HG02938 (cell line): ENCODE measurements around the gene PHPT1.
A peak's percentile ranks its signal among the peaks of the same experiment; 100 is the strongest.
"Not testable (repeated sequence)": the region's sequence is repeated elsewhere in the genome, so short reads cannot be mapped to it uniquely, and the experiment has no call there.

Experiments
- ATAC-seq: cut with Tn5 transposase; IDR thresholded peaks from one replicate; pipeline ENCODE4 v1.9.1; 2021; ENCODE audit warnings: mild to moderate bottlenecking, moderate library complexity; ENCODE audit not compliant: unreplicated experiment

The PHPT1 gene

DNA sequence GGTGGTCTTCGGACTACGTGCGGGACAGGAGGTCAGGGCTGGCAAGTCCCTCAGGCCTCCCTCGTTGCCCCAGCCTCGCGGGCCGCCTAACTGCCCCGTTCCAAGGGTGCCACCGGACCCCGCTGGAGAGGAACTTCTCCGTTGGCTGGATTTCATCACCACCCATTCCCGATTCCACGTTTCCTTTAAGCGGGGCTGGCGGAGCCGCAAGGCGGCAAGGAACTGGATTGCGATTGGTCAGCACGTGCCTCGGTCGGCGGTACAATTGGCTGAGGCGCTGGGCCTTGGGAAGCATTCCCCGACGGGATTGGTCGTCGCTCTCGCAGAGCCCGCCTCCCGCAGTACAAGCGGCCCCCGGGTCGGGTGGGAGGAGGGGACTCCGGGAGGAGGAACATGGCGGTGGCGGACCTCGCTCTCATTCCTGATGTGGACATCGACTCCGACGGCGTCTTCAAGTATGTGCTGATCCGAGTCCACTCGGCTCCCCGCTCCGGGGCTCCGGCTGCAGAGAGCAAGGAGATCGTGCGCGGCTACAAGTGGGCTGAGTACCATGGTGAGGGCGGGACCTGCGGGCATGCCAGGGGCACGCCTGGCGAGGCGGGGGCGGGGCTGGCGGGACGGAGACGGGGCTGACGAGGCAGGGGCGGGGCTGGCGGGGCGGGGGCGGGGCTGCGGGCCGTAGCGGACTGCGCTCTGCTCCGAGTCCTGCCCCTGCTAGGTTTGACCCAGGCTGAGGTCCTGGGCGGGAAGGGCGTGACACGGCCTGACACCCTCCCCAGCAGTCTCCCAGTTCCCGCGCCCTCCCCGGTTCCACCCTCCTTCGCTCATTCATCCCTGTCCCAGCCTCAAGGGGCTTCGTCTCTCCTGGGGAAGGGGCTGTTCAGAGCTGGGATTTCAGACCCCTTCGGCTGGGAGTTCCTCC, at the start of gene PHPT1:
Gene PHPT1, plus strand, starts transcription at position 372 of the 922 bp plus-strand sequence. Its CDS starts 22 bp downstream, at position 394.
- ATAC-seq = peak; percentile 70

DNA sequence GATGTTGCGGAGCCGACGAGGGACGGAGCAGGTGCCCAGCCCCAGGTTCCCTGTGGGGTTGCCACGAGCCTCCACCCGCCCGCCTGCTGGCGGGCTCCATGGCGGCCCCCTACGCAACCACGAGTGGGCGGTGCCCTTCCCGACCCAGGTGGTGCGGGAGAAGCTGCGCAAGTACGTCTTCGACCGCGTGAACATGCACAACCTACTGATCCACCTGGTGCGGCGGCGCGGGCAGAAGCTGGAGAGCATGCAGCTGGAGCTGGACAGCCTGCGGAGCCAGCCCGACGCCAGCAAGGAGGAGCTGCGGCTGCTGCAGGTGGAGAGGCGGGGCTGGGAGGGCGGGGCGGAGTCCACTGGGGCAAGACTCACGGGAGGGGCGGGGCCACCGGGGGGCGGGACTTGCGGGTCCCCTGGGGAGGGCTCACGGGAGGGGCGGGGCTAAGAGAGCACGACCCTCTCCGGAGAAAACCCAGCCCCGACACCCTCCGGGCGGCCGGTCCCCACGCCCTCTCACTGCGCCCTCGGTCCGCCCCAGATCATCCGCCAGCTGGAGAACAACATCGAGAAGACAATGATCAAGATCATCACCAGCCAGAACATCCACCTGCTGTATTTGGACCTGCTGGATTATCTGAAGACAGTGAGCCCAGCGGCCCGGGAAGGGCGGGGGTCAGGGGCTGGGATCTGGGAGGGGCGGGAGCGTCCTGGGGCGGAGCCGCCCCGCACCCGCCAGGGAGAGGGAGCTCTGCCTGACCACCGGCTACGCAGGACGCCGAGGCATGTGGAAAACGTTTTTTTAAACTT, 49.2 kb upstream of the PHPT1 start:
- ATAC-seq = no peak

DNA sequence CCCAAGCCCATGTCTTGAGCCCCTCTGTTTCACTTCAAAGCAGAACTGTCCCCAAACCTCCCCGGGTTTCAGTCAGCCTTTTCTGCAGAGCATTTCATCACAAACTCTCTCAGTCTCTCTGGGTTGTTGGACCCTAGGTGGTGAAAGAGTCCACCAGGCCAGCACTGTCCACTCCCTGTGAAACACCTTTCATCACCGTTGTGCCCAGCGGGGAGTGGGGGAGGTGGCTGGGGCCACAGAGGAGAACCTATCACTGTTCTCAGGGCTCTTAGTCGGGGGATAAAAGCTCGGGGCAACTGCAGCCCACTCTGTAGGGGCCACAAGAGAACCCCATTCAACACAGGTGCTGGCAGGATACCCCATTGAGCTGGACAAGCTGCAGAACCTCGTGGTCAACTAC, 46.9 kb upstream of the PHPT1 start:
- no peak for ATAC-seq

DNA sequence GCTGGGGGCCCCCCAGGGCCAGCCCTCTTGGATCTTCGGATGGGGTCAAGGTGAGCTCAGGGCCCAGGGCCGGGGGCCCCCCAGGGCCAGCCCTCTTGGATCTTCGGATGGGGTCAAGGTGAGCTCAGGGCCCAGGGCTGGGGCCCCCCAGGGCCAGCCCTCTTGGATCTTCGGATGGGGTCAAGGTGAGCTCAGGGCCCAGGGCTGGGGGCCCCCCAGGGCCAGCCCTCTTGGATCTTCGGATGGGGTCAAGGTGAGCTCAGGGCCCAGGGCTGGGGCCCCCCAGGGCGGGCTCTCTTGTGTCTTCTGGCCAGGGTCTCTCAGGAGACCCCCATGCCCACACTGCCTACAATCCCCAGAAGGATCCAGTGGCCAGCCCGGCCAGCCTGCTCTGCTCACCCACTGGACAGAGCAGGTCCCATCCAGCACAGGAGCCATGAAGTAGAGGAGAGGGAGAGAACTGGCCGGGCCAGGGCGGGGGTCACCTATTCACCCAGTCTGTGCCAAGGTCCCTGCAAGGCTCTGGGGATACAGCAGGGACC, 46.1 kb upstream of the PHPT1 start:
- ATAC-seq = not testable (repeated sequence)

DNA sequence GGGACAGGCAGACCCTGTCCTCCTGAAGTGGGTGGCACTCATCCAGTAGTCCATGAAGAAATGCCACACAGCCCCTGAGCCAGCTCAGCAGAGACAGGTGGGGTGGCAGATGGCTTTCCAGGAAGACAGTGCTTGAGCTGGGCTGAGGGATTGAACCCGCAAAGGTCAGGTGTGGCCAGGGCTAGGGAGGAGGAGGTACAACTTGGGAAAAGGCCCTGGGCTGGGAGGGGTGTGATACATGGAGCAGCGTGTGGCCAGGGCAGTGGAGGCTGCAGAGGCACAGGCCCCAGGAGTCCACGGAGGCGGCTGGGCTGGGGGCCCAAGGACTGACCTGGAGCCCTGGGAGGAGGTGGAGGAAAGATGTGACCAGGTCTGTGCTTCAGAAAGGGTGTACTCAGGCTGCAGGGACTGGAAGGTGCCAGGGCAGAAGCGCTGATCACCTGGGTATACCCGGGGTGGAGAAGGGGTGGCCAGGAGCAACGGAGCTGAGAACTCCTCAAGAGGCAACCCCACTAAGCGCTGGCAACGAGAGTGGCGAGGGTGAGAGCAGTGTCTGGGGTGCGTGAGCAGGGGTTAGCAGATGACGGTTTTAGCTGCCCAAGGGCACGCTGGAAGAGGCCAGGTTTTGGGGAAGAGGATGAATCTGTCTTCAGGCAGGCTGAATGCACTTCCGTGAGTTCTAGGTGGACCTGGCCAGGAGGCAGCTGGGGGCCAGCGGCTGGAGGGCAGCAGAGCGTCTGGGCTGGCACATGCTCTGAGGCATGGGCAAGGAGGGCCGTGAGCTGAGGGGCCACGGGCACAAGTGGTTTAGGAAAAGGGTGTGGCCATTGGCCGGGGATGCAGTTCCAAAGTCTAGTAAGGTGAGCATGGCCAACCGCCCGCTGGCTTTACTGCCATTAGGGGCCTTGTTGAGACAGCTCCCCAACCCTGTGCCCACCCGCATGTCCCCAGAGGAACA, 45.4 kb upstream of the PHPT1 start:
- ATAC-seq = no peak

DNA sequence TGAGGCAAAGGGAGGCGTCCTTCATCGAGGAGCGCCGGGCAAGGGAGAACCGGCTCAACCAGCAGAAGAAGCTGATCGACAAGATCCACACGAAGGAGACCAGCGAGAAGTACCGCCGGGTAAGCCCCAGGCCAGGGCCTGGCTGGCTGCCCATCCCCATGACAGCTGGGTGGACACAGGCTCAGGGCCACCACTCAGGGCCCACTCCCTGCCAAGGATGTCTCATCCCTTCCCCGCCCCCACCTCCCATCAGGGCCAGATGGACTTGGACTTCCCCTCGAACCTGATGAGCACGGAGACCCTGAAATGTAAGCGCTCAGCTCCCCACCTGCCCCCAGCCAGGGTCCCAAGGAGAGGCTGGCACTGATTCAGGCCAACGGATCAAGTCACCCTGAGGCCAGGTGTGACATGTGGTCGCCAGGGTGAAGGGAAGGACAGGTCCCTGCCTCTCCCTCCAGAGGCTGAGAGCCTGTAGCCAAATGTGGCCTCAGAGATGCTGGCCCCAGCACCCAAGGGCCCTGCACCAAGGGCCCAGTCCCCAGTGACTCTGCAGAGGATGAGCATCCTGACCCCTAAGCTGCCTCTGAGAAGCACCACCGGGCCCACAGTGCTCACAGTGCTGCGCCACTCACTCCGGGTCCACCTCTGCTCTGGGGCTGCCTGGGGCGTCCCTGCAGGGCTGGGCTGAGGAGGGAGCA, 44.6 kb upstream of the PHPT1 start:
- no peak for ATAC-seq

DNA sequence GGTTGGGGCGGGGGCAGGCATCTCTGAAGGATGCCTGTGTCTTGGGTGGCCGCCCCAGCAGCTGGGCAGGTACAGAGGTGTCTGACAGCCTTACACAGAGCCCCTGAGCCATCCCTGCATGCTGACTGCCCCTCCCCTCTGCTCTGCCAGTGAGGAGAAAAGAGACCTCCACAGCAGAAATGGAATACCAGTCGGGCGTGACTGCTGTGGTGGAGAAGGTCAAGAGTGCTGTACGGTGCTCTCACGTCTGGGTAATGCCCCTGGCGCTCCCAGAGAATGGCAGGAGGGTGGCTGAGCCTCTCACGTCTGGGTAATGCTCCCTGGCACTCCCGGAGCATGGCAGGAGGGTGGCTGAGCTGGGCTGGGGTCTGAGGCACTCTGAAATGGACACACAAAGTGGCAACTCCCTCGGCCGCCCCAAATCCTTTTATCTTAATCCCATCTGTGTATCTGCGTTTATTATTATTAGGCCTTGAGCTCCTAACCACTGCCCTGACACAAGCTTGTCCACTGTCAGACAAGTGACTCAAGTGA, 43.9 kb upstream of the PHPT1 start:
- ATAC-seq = no peak

DNA sequence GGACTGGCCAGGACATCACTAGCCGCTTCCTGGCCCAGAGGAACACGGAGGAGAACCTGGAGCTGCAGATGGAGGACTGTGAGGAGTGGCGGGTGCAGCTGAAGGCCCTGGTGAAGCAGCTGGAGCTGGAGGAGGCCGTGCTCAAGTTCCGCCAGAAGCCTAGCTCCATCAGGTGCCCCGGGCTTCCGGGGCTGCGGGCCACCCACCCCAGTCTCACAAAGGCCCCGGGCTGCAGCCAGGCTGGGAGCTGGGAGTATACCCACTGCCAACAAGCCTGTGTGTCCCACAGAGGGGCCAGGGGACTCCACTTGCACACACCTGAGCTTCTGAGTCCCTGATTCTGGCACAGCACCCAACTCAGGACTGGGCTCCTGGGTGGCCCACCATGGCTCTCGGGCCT, 43.1 kb upstream of the PHPT1 start:
- ATAC-seq = no peak

DNA sequence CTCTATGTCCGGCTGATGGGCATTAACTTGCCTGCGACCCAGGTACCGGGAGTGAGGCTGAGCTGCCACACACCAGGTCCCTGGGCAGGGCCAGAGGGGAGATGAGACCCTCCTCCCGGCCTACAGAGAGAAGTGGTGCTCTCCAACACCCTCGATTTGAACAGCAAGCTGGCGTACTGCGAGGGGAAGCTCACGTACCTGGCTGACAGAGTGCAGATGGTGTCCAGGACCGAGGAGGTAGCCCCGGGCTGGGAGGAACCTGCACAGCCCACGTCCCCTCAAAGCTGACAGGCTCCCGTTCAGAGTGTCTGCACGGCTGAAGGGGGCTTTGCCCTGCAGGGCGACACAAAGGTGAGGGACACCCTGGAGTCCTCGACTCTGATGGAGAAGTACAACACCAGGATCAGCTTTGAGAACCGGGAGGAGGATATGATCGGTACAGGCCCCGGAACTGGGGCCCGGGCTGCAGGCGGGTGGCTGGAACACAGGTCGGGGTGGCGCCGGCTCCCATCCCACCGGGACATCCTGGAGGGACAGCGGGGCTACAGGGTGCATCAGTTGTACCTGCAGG, 42.5 kb upstream of the PHPT1 start:
- no peak for ATAC-seq

DNA sequence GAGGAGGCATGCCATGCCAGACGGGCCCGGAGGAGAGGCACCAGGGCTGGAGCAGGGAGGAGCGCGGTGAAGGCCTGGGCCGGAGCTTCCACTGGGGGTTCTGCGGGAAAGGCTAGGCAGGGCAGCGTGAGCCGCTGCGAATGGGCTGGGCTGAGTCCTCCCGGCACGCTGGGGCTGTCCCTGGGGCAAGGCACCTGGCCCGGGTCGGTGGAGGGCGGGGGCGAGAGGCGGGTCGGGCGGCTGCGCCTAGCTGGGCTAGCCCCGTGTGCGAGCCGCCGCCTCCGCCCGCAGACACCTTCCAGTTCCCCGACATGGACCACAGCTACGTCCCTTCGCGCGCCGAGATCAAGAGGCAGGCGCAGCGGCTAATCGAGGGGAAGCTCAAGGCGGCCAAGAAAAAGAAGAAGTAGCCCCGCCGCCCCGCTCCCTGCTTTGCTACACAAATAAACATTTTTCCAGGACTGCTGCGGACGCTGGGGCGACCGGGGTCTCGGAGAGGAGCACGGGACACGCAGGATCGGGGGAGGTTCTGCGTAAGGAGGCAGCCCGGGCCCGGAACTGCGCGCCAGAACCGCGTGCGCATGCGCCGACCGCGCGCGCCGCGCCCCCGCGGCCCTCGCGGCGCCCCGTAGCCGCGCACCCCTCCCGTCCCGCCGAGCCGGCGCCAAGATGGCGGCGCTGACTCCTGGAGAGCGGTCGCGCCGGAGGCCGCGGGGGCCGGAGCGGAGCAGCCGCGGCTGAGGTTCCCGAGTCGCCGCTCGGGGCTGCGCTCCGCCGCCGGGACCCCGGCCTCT, 41.7 kb upstream of the PHPT1 start, which contains the start of gene RABL6:
Gene RABL6, plus strand, starts transcription at position 668 of the 794 bp plus-strand sequence. CDS start 249 bp downstream, outside the sequence.
- ATAC-seq = peak; percentile 54

DNA sequence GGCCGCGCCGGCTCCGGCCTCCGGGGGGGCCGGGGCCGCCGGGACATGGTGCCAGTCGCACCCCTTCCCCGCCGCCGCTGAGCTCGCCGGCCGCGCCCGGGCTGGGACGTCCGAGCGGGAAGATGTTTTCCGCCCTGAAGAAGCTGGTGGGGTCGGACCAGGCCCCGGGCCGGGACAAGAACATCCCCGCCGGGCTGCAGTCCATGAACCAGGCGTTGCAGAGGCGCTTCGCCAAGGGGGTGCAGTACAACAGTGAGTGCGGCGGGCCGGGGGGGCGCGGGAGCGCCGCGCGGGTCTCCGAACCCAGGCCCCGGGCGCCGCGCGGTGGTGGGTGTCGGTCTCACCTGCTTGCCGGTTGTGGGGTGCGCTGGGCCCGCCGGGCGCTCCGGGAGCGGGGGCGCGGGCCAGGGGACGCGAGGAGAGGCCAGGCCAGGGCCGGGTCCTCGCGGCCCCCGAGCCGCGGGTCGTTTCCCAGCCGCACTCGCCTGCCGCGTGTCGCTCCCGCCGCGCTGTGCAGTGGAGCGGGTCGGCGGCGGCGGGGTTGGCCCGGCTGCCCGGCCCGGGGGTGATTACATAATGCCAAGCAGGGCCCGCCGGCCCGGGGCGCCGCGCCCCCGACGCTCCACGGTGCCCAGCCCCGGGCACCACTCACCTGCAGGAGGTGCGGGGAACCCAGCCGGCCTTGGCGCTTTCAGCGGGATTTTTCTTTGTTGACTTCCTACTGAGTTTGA, 41.0 kb upstream of the PHPT1 start:
- ATAC-seq = peak; percentile 25

DNA sequence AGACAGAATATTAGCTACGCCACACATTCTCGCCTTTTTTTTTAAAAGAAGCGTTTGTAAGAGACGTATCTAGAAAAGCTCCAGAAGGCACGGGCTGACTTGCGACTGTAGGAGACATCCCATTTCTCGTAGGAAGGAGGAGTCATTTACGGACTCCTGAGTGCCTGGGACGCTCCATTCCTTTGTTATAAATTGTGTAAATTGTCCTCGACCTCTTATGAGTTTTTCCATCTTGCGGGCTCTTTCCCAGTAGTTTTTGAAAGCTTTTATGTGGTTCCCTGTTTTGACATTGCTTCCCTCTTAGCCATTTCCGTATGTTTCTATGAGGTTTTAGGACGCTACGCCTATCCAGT, 40.4 kb upstream of the PHPT1 start:
- no peak for ATAC-seq

DNA sequence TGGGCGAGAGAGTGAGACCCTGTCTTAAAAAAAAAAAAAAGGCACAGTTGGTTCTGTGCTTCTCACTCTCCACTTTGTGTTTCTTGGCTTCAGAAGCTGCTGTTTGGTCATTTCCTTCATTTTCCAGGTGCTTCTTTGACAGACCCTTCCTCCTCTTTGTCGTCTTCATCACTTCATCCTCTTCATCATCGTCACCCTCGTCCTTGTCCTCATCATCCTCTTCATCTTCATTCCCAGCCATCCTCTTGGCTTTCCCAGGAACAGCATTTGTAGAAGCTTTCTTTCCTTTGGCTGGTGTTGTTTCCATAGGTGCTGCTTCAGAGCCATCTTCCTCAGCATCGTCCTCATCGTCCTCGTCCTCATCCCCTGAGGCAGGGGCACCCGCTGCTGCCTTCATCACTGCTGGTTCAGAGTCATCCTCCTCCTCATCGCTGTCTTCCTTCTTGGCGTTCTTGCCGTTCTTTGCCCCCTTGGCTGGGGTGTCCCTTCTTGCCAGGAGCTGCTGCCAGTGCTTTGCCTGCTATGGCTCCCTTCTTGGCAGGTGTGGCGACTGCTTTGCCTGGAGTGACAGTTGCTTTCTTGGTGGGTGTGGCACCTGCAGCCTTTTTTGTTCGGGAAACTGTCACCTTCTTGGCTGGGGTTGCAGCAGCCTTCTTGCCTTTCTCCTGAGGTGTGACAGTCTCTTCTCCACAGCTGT, 34.3 kb upstream of the PHPT1 start:
- ATAC-seq = no peak

DNA sequence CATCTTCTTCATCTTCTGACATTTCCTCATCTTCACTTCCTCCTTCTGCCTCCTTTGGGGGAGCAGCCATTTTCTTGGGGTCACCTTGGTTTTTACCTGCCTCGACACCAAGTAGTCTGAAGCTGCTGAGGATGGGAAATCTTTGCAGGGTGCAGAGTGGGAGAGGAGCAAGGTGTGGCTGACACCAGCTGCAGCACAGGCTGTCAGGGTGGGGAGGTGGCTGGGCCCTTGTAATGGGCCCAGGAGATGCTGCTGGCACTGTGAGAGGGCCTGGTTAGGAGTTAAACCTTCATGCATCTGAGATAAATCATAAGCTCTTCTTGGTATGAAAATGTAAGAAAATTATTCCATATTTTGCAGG, 33.8 kb upstream of the PHPT1 start:
- ATAC-seq = no peak

DNA sequence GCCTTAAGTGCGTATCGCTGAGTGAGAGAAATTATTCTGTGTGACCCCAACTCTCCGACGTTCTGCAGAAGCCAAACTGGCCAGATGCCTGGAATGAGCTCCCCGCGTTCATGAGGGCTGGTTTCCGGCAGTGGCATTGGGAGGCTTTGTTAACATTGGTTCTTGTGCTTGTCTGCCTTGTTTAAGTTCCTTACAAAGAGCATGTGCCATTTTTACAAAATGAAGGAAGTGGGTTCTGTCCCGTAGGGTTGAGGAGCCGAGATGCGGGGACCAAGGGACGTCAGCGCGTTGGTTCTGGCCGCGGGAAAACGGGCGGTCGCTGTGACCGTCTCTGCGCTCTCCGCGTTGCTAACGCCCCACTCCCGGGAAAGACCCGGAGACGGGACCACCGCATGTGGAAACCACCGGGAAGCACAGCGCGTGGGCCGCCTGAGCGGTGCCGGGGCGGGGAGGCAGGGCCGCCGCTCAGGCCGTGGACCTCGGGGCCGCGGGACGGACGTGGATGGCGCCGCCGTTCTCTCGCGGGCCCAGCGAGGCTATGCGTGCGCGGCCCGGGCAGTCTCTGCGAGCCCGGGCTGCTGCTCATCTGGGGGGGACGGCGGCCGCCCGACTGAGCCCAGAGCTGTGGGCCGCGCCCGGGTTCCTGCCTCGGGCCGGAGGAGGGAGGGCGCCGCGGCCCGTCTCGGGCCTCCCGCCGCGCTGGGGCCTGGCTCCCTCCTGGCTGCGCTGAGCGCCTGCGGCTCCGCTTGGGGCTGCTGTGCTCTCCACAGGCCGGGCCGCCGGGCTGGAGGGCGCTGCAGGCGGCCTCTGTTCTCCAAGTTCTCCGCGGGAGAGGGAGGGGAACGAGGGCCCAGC, 28.0 kb upstream of the PHPT1 start:
- no peak for ATAC-seq

DNA sequence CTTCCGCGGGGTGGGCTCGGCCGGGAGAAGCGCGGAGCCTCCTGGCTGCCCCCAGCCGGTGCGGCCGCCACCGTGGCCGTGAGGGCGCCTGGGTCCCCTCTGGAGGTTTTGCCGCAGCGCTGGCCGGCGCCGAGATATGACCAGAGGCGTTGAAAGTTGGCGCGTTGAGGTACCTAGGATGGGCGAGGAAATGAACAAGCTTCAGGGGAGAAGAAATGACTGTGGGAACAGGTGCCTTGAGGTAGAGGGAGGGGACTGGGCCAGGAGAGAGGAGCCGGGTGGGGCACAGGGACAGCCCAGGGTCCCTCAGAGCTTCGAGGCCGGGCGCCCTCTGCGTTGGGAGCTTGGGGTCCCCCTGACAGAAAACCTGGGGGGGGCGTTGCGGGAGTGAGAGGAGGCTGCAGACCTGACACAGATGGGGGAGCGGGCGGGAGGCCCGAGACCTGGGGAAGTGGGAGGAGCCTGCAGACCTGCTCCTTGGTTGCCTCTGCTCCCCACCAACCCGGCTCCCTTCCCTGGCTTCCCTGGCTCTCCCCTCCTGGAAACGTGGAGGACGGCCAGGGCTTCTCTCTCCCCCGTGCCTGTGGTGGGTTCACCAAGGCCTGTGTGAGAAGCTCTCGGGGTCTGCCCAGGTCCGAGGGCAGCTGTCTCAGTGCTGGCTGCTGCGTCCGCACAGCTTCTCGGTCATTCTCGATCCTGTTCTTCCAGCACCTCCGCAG, 27.2 kb upstream of the PHPT1 start:
- ATAC-seq = no peak
